Upper lobe of left lung (tissue), 6 donors: ENCODE measurements around the gene SLCO4A1. TPM values are rescaled to one million over a fixed set of nuclear protein-coding genes. Genes with fewer than 3 reads are reported as not detected.
A peak's percentile ranks its signal among the peaks of the same experiment; 100 is the strongest.

ENCODE experiments used
- ATAC-seq, 2 donors: fragments of 200-7000 bp; cut with Tn5 transposase; one replicate each; pipeline ENCODE4 v1.9.1; 2022; ENCODE audit warnings: mild to moderate bottlenecking in 2 of 2, moderate library complexity in 2 of 2; ENCODE audit not compliant: low FRiP score in 2 of 2
- DNase-seq, 2 donors: peaks; one replicate each; pipeline ENCODE4 v3.0.0-alpha.2; 2019 to 2020
- H3K27ac ChIP-seq, 4 donors: fragments of 200-600 bp; sonication (generic); one replicate each; pipeline ENCODE4 v1.5.1; 2016 to 2019
- H3K27me3 ChIP-seq, 4 donors: fragments of 200-600 bp; sonication (generic); one replicate each; pipeline ENCODE4 v1.5.1; 2017 to 2019
- H3K36me3 ChIP-seq, 4 donors: fragments of 200-600 bp; sonication (generic); one replicate each; pipeline ENCODE4 v1.5.1; 2016 to 2019
- H3K4me1 ChIP-seq, 4 donors: fragments of 200-600 bp; sonication (generic); one replicate each; pipeline ENCODE4 v1.5.1; 2018 to 2019
- H3K4me3 ChIP-seq, 4 donors: fragments of 200-600 bp; sonication (generic); one replicate each; pipeline ENCODE4 v1.5.1; 2017 to 2019; ENCODE audit warnings: mild to moderate bottlenecking in 2 of 4, moderate library complexity in 1 of 4
- H3K9me3 ChIP-seq, 4 donors: fragments of 200-600 bp; sonication (generic); one replicate each; pipeline ENCODE4 v1.5.1; 2018 to 2019
- EP300 ChIP-seq, 4 donors: sonication (generic); formaldehyde crosslinking; IDR thresholded peaks; one replicate each; pipeline ENCODE4 v1.5.1; 2017; ENCODE audit warnings: antibody characterized with exemption in 4 of 4, control low read depth in 2 of 4
- POLR2A ChIP-seq, 4 donors: fragments of 450-650 bp; IDR thresholded peaks; one replicate each; pipeline ENCODE4 v1.5.1; 2016 to 2017; ENCODE audit warnings: antibody characterized with exemption in 4 of 4, mild to moderate bottlenecking in 2 of 4
- POLR2AphosphoS5 ChIP-seq, 2 donors: sonication (generic); formaldehyde crosslinking; IDR thresholded peaks; one replicate each; pipeline ENCODE4 v1.5.1; 2017; ENCODE audit warnings: antibody characterized with exemption in 2 of 2
- WGBS, 2 donors: methylation state at CpG; one replicate each; pipeline ENCODE4 v1.1.5; 2017 to 2018; 5-methylcytosine and 5-hydroxymethylcytosine counted together
- total RNA-seq, 6 donors: library from RNA; depleted of rRNA in 4 of 6; stranded (reverse); fragments of >200 nt in 4 of 6; gene quantifications; one replicate each; pipeline versions ENCODE4 v1.1.0 to v1.2.1, GENCODE V29; 2016 to 2021
- TF ChIP-seq, protein P1 (sequence below), 6 experiments: fragments of 450-650 bp in 4 of 6; fragments of 200-600 bp in 2 of 6; sonication (generic) in 2 of 6; IDR thresholded peaks; one replicate each; pipeline ENCODE4 v1.5.1; 2016 to 2019; ENCODE audit warnings: antibody characterized with exemption in 6 of 6
- donor health status: DM: no; HTN: no; CAD: no; lungs with moderate emphysema.
- donor health status: DM: no; HTN: yes; CAD: no; lungs with severe emphysema.

The SLCO4A1 gene
- total RNA-seq, 6 donors from 2014 or later, result 39.9 to 86.7 (median 49.1) TPM

DNA sequence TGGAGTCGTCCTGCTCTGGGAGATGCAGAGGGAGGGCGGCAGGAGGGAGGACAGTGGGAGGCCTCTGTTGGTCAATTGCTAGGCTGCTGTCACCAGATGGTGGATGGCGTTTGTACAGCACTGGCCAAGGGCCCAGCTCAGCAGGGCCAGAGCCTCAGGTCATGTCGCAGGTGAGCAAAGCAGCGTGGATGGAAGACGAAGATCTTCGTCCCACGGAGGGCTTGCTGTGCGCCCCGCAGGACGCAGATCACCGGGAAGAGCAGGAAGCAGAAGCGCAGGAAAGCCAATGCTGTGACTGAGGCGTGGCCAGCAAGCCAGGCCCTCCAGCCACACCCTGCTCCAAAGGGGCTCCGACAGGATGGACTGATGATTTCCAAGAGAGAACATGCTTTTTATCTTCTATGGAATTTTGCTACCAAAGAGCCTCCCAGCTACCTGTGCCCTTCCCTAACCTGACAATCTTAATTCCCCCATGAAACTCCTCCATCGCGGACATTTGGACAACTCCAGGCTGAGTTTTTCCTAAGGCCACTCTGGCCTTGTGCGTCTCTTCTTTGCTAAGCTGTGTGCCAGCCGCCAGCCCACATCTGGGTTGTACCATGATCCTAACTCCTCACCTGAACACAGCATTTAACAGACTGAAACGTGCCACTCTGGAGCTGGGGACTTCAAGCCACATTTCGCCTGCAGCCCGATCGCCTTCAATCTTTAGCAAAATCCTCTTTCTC is 3.5 kb upstream of the SLCO4A1 start:
- Histone ChIP-seq H3K36me3 (peaks cover 0 to 6% (median 0%) of the 10 kb centered on the region in 4 donors), H3K27ac (no peak overlapping the region), H3K4me1 (peaks cover 20 to 36% (median 25%) of the 10 kb centered on the region in 4 donors), H3K27me3 (peaks cover 0 to 15% (median 5%) of the 10 kb centered on the region in 4 donors), H3K4me3 (no peak overlapping the region), H3K9me3 (no peaks in the 10 kb centered on the region)
- 83 to 89% methylated on average over 23 of the region's 23 CpGs for WGBS, 2 donors
- TF ChIP-seq, protein P1, sequence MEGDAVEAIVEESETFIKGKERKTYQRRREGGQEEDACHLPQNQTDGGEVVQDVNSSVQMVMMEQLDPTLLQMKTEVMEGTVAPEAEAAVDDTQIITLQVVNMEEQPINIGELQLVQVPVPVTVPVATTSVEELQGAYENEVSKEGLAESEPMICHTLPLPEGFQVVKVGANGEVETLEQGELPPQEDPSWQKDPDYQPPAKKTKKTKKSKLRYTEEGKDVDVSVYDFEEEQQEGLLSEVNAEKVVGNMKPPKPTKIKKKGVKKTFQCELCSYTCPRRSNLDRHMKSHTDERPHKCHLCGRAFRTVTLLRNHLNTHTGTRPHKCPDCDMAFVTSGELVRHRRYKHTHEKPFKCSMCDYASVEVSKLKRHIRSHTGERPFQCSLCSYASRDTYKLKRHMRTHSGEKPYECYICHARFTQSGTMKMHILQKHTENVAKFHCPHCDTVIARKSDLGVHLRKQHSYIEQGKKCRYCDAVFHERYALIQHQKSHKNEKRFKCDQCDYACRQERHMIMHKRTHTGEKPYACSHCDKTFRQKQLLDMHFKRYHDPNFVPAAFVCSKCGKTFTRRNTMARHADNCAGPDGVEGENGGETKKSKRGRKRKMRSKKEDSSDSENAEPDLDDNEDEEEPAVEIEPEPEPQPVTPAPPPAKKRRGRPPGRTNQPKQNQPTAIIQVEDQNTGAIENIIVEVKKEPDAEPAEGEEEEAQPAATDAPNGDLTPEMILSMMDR (IDR thresholded peaks at IDR 0.05), result no peak
- TF ChIP-seq EP300 (IDR thresholded peaks at IDR 0.05), result no peak
- no peak for TF ChIP-seq POLR2AphosphoS5 (IDR thresholded peaks at IDR 0.05)
- no peak for TF ChIP-seq POLR2A (IDR thresholded peaks at IDR 0.05)
- DNase-seq (peak in 1 of 2 donors; percentile 55), ATAC-seq (no peak)

DNA sequence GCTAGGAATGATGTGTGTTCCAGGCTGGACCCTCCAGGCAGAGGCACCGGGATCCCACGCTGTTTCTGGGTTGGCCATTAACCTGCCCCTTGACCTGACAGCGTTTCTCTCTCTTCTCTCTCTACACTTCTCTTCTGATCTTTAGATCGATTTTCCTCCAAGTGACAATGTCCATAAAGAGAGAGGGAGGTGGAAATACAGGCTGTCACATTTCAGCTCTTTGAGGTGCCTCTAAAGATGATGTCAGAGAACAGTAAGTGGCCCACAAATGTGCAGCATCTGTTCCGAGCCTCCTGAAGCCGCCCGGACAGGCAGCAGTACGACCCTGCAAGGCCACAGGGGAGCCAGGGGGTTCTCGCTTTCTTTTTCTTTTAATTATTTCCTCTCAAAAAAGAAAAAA is 2.5 kb upstream of the SLCO4A1 start:
- Histone ChIP-seq H3K4me3 (no peak overlapping the region), H3K4me1 (peaks cover 20 to 44% (median 30%) of the 10 kb centered on the region in 4 donors), H3K27ac (no peak overlapping the region), H3K27me3 (peaks cover 0 to 15% (median 5%) of the 10 kb centered on the region in 4 donors), H3K9me3 (no peaks in the 10 kb centered on the region), H3K36me3 (peaks cover 0 to 13% (median 0%) of the 10 kb centered on the region in 4 donors)
- ATAC-seq, result no peak
- DNase-seq, result no peak
- WGBS, 2 donors, result 74 to 85% methylated on average over 9 of the region's 9 CpGs
- TF ChIP-seq POLR2A (IDR thresholded peaks at IDR 0.05), result no peak
- TF ChIP-seq POLR2AphosphoS5 (IDR thresholded peaks at IDR 0.05), result no peak
- TF ChIP-seq, protein P1 (IDR thresholded peaks at IDR 0.05), result no peak
- TF ChIP-seq EP300 (IDR thresholded peaks at IDR 0.05), result no peak

- DNase-seq (no peak), ATAC-seq (no peak)
- Histone ChIP-seq H3K27me3 (peaks cover 0 to 15% (median 5%) of the 10 kb centered on the region in 4 donors), H3K36me3 (peaks cover 0 to 19% (median 0%) of the 10 kb centered on the region in 4 donors), H3K4me3 (no peak overlapping the region), H3K27ac (no peak overlapping the region), H3K9me3 (no peaks in the 10 kb centered on the region), H3K4me1 (peaks cover 20 to 55% (median 40%) of the 10 kb centered on the region in 4 donors)
- TF ChIP-seq, protein P1 (IDR thresholded peaks at IDR 0.05), result no peak
- no peak for TF ChIP-seq POLR2AphosphoS5 (IDR thresholded peaks at IDR 0.05)
- no peak for TF ChIP-seq POLR2A (IDR thresholded peaks at IDR 0.05)
- no peak for TF ChIP-seq EP300 (IDR thresholded peaks at IDR 0.05)
- 78 to 81% methylated on average over 5 to 9 of the region's 9 CpGs for WGBS, 2 donors
These were observed 1.4 kb upstream of the SLCO4A1 start for GRCh38 chr20:62640870-62641269.

GRCh38 chr20:62641321-62642050 is 817 bp upstream of the SLCO4A1 start:
- DNase-seq (peak in 1 of 2 donors; percentile 75), ATAC-seq (no peak)
- peak overlapping the region; percentile 64 to 78 (median 70) for H3K4me3 ChIP-seq
- H3K27ac ChIP-seq, result peak overlapping the region; percentile 77 to 98 (median 88)
- H3K4me1 ChIP-seq, result peaks cover 20 to 56% (median 46%) of the 10 kb centered on the region in 4 donors
- H3K27me3 ChIP-seq, result peaks cover 0 to 10% (median 5%) of the 10 kb centered on the region in 4 donors
- H3K9me3 ChIP-seq, result no peaks in the 10 kb centered on the region
- H3K36me3 ChIP-seq, result peaks cover 0 to 25% (median 0%) of the 10 kb centered on the region in 4 donors
- WGBS, 2 donors, result 28 to 54% methylated on average over 19 to 32 of the region's 32 CpGs
- no peak for TF ChIP-seq POLR2A (IDR thresholded peaks at IDR 0.05)
- TF ChIP-seq, protein P1 (IDR thresholded peaks at IDR 0.05), result no peak
